Hematopoietic multipotent progenitor cell treated with erythropoietin and hydrocortisone succinate and interleukin-3 and kit ligand, for 15 days (in vitro differentiated cells): ENCODE measurements around the gene GALC.

Source experiments
- DNase-seq: peaks from one replicate; pipeline ENCODE4 v3.0.0-alpha.2; 2015; ENCODE audit warnings: low spot score

Gene GALC

GRCh38 chr14:87955501-87955900 is 37.5 kb downstream of the GALC start:
- DNase-seq, result no peak

GRCh38 chr14:87952307-87953094 is 40.5 kb downstream of the GALC start:
- DNase-seq, result no peak

GRCh38 chr14:87944987-87945604 is 47.9 kb downstream of the GALC start:
- peak; percentile 74 for DNase-seq

GRCh38 chr14:87940894-87941293 is 52.1 kb downstream of the GALC start:
- no peak for DNase-seq

GRCh38 chr14:87940382-87940781 is 52.6 kb downstream of the GALC start:
- no peak for DNase-seq

- no peak for DNase-seq
Observed at GRCh38 chr14:87935886-87936285, 57.1 kb downstream of the GALC start.

GRCh38 chr14:87935081-87935828 is 57.7 kb downstream of the GALC start:
- DNase-seq, result no peak

- DNase-seq, result no peak
Observed at GRCh38 chr14:87934185-87934584, 58.8 kb downstream of the GALC start.

- no peak for DNase-seq
Observed at GRCh38 chr14:87916886-87917275, 76.1 kb downstream of the GALC start.

GRCh38 chr14:87916103-87916885 is 76.7 kb downstream of the GALC start:
- DNase-seq, result no peak

- DNase-seq, result no peak
Observed at GRCh38 chr14:87908550-87908949, 84.4 kb downstream of the GALC start.

GRCh38 chr14:87901652-87902051 is 91.3 kb downstream of the GALC start:
- DNase-seq, result no peak

- no peak for DNase-seq
Observed at GRCh38 chr14:87901236-87901635, 91.7 kb downstream of the GALC start.

GRCh38 chr14:87899228-87899627 is 93.8 kb downstream of the GALC start:
- DNase-seq, result no peak

- DNase-seq, result no peak
Observed at GRCh38 chr14:87898301-87898700, 94.7 kb downstream of the GALC start.

- peak; percentile 38 for DNase-seq
Observed at GRCh38 chr14:87896393-87897380, 96.3 kb downstream of the GALC start.

GRCh38 chr14:87894920-87895319 is 98.1 kb downstream of the GALC start:
- DNase-seq, result no peak

- DNase-seq, result no peak
Observed at GRCh38 chr14:87892763-87893162, 100.2 kb downstream of the GALC start.

- DNase-seq, result peak; percentile 27
Observed at GRCh38 chr14:87888136-87888999, 104.6 kb downstream of the GALC start.

GRCh38 chr14:87883750-87884149 is 109.2 kb downstream of the GALC start:
- DNase-seq, result no peak
